Measurements from ENCODE around the gene FHIT.

Gene FHIT

GRCh38 chr3:59797533-59797932, 1453.7 kb downstream of the FHIT start:
- intact Hi-C loops (cut with DNase I; ENCODE audit: low total_unique reads): no loop called here

GRCh38 chr3:59796456-59796855, 1454.8 kb downstream of the FHIT start:
- no peaks in the 10 kb centered on the region for H3K4me1 ChIP-seq
- intact Hi-C loops (cut with DNase I; ENCODE audit: low total_unique reads): no loop called here

More at GRCh38 chr3:59797533-59797932, 1453.7 kb downstream of the FHIT start:
- Histone ChIP-seq H3K36me3 (no peaks in the 10 kb centered on the region), H3K27me3 (no peaks in the 10 kb centered on the region), H3K27ac (no peak overlapping the region), H3K4me1 (no peaks in the 10 kb centered on the region), H3K4me3 (no peak overlapping the region), H3K9me3 (no peaks in the 10 kb centered on the region)
- TF ChIP-seq CTCF (IDR thresholded peaks at IDR 0.05): no peak
- no peak for DNase-seq

GRCh38 chr3:59795756-59796155, 1455.5 kb downstream of the FHIT start:
- H3K4me3 ChIP-seq: no peak overlapping the region
- intact Hi-C loops (cut with DNase I; ENCODE audit: low total_unique reads): no loop called here
- no peaks in the 10 kb centered on the region for H3K36me3 ChIP-seq
- DNase-seq: no peak
- no peak overlapping the region for H3K27ac ChIP-seq
- TF ChIP-seq CTCF (IDR thresholded peaks at IDR 0.05): no peak
- no peaks in the 10 kb centered on the region for H3K27me3 ChIP-seq
- H3K9me3 ChIP-seq: no peaks in the 10 kb centered on the region
- H3K4me1 ChIP-seq: no peaks in the 10 kb centered on the region

More at GRCh38 chr3:59796456-59796855, 1454.8 kb downstream of the FHIT start:
- no peaks in the 10 kb centered on the region for H3K9me3 ChIP-seq
- no peaks in the 10 kb centered on the region for H3K36me3 ChIP-seq
- no peak for TF ChIP-seq CTCF (IDR thresholded peaks at IDR 0.05)
- no peak overlapping the region for H3K4me3 ChIP-seq
- no peak overlapping the region for H3K27ac ChIP-seq
- no peak for DNase-seq
- H3K27me3 ChIP-seq: no peaks in the 10 kb centered on the region

GRCh38 chr3:59793976-59794375, 1457.3 kb downstream of the FHIT start:
- no peak for DNase-seq

GRCh38 chr3:59791774-59792308, 1459.4 kb downstream of the FHIT start:
- no peaks in the 10 kb centered on the region for H3K9me3 ChIP-seq
- no peak overlapping the region for H3K27ac ChIP-seq
- H3K4me3 ChIP-seq: no peak overlapping the region
- DNase-seq: no peak
- intact Hi-C loops (cut with DNase I; ENCODE audit: low total_unique reads): no loop called here
- no peaks in the 10 kb centered on the region for H3K36me3 ChIP-seq
- no peaks in the 10 kb centered on the region for H3K4me1 ChIP-seq
- no peak for TF ChIP-seq CTCF (IDR thresholded peaks at IDR 0.05)
- H3K27me3 ChIP-seq: no peaks in the 10 kb centered on the region

More at GRCh38 chr3:59793976-59794375, 1457.3 kb downstream of the FHIT start:
- no peaks in the 10 kb centered on the region for H3K36me3 ChIP-seq
- H3K4me3 ChIP-seq: no peak overlapping the region
- intact Hi-C loops (cut with DNase I; ENCODE audit: low total_unique reads): no loop called here
- H3K27ac ChIP-seq: no peak overlapping the region
- TF ChIP-seq CTCF (IDR thresholded peaks at IDR 0.05): no peak
- no peaks in the 10 kb centered on the region for H3K27me3 ChIP-seq
- no peaks in the 10 kb centered on the region for H3K4me1 ChIP-seq
- H3K9me3 ChIP-seq: no peaks in the 10 kb centered on the region

- H3K27ac ChIP-seq: no peak overlapping the region
- no peaks in the 10 kb centered on the region for H3K4me1 ChIP-seq
- H3K9me3 ChIP-seq: no peaks in the 10 kb centered on the region
- no peak overlapping the region for H3K4me3 ChIP-seq
- no peaks in the 10 kb centered on the region for H3K27me3 ChIP-seq
- intact Hi-C loops (cut with DNase I; ENCODE audit: low total_unique reads): no loop called here
- no peak for DNase-seq
- no peak for TF ChIP-seq CTCF (IDR thresholded peaks at IDR 0.05)
- no peaks in the 10 kb centered on the region for H3K36me3 ChIP-seq
Measured at GRCh38 chr3:59790241-59790640, 1461.0 kb downstream of the FHIT start.

Measured in tibial artery (tissue), 4 donors.